Measurements from ENCODE around the gene MXI1.

GRCh38 chr10:110267276-110267675 lies 59.9 kb downstream of the MXI1 start:
- TF ChIP-seq CTCF (IDR thresholded peaks at IDR 0.05; ENCODE audit: low read depth, low read length, missing input control), result no peak
- TF ChIP-seq, protein P1, sequence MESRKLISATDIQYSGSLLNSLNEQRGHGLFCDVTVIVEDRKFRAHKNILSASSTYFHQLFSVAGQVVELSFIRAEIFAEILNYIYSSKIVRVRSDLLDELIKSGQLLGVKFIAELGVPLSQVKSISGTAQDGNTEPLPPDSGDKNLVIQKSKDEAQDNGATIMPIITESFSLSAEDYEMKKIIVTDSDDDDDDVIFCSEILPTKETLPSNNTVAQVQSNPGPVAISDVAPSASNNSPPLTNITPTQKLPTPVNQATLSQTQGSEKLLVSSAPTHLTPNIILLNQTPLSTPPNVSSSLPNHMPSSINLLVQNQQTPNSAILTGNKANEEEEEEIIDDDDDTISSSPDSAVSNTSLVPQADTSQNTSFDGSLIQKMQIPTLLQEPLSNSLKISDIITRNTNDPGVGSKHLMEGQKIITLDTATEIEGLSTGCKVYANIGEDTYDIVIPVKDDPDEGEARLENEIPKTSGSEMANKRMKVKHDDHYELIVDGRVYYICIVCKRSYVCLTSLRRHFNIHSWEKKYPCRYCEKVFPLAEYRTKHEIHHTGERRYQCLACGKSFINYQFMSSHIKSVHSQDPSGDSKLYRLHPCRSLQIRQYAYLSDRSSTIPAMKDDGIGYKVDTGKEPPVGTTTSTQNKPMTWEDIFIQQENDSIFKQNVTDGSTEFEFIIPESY (IDR thresholded peaks at IDR 0.05), result no peak
